B cell (primary cell): ENCODE results near the gene SPECC1L. TPM values are rescaled to one million over a fixed set of nuclear protein-coding genes. Genes with fewer than 3 reads are reported as not detected.

ENCODE experiments used
- ATAC-seq: fragments of 200-7000 bp; cut with Tn5 transposase; one replicate; pipeline ENCODE4 v1.10.0; 2021; ENCODE audit warnings: low read depth, mild to moderate bottlenecking, moderate number of reproducible peaks, moderate library complexity
- CTCF ChIA-PET: fragments of 350-600 bp; sonication (Branson Sonifier 250); formaldehyde crosslinking; loops from one replicate; lab custom pipeline; 2021; ENCODE audit warnings: antibody characterized with exemption, inconsistent platforms; lab: Charles Lee
- POLR2A ChIA-PET: fragments of 350-600 bp; sonication (Branson Sonifier 250); formaldehyde crosslinking; loops from one replicate; lab custom pipeline; 2021; ENCODE audit warnings: antibody characterized with exemption; lab: Charles Lee
- DNase-seq: peaks from one replicate; pipeline ENCODE4 v3.0.0; 2013
- H2AFZ ChIP-seq: 2 replicates; pipeline ENCODE4 v1.6.1; 2012; ENCODE audit warnings: mild to moderate bottlenecking, low read depth, low read length; ENCODE audit not compliant: insufficient read depth, poor library complexity, severe bottlenecking
- H3K27ac ChIP-seq, 2 donors: 1 replicate in 1 of 2; 2 replicates in 1 of 2; pipeline ENCODE4 v1.5.1; 2012 to 2013; ENCODE audit warnings: low read length in 2 of 2, mild to moderate bottlenecking in 2 of 2, moderate library complexity in 1 of 2
- H3K27me3 ChIP-seq, 4 experiments: fragments of 200-600 bp in 1 of 4; sonication (generic) in 1 of 4; replicated peaks in 1 of 4; 1 replicate in 2 of 4; 2 replicates in 2 of 4; pipeline versions ENCODE4 v1.6.1 to v1.7.0; 2013 to 2016; ENCODE audit warnings: low read length in 3 of 4, mild to moderate bottlenecking in 2 of 4, mixed read lengths in 1 of 4, moderate library complexity in 1 of 4; ENCODE audit not compliant: insufficient read depth in 4 of 4, control insufficient read depth in 3 of 4; ENCODE audit errors: control extremely low read depth in 1 of 4
- H3K36me3 ChIP-seq, 2 experiments: replicated peaks in 1 of 2; 1 replicate in 1 of 2; 2 replicates in 1 of 2; pipeline versions ENCODE4 v1.6.1 to v1.7.1; 2013; ENCODE audit warnings: low read length in 1 of 2; ENCODE audit not compliant: insufficient read depth in 2 of 2, control insufficient read depth in 1 of 2; ENCODE audit errors: control extremely low read depth in 1 of 2, extremely low read depth in 1 of 2
- H3K4me1 ChIP-seq, 2 donors: fragments of 200-600 bp in 1 of 2; sonication (generic) in 1 of 2; 1 replicate in 1 of 2; 2 replicates in 1 of 2; pipeline versions ENCODE4 v1.5.1 to v1.6.1; 2013 to 2017; ENCODE audit warnings: low read length in 2 of 2; ENCODE audit not compliant: control insufficient read depth in 2 of 2, insufficient read depth in 2 of 2
- H3K4me2 ChIP-seq: replicated peaks from 2 replicates; pipeline ENCODE3; 2012; ENCODE audit warnings: mild to moderate bottlenecking, low read depth, low read length; ENCODE audit not compliant: poor library complexity, severe bottlenecking
- H3K4me3 ChIP-seq, 5 experiments: fragments of 200-600 bp in 1 of 5; sonication (generic) in 1 of 5; 1 replicate in 3 of 5; 2 replicates in 2 of 5; pipeline versions ENCODE4 v1.5.1 to v1.7.0; 2011 to 2016; ENCODE audit warnings: low read length in 4 of 5, mild to moderate bottlenecking in 4 of 5, low read depth in 2 of 5, control low read depth in 1 of 5, moderate library complexity in 1 of 5; ENCODE audit not compliant: insufficient read depth in 1 of 5; ENCODE audit errors: control extremely low read depth in 1 of 5, extremely low read depth in 1 of 5
- H3K79me2 ChIP-seq: fragments of 200-600 bp; sonication (generic); one replicate; pipeline ENCODE4 v1.6.0; 2016; ENCODE audit warnings: low read length; ENCODE audit not compliant: control insufficient read depth, insufficient read depth
- H3K9ac ChIP-seq: fragments of 200-600 bp; sonication (generic); 2 replicates; pipeline ENCODE4 v1.6.1; 2017; ENCODE audit warnings: mild to moderate bottlenecking, low read length, moderate library complexity
- H3K9me3 ChIP-seq, 3 donors: one replicate each; pipeline versions ENCODE4 v1.6.1 to v1.7.1; 2013; ENCODE audit warnings: low read length in 2 of 3; ENCODE audit not compliant: control insufficient read depth in 2 of 3, insufficient read depth in 1 of 3; ENCODE audit errors: control extremely low read depth in 1 of 3
- H4K20me1 ChIP-seq: 2 replicates; pipeline ENCODE4 v1.6.0; 2012; ENCODE audit warnings: mild to moderate bottlenecking, low read length; ENCODE audit not compliant: insufficient read depth, control insufficient read depth, poor library complexity, severe bottlenecking
- H3K27ac Mint-ChIP-seq: one replicate; pipeline ENCODE4 v1.8.0; 2021; ENCODE audit warnings: mixed read lengths
- H3K27me3 Mint-ChIP-seq: one replicate; pipeline ENCODE4 v1.8.0; 2021; ENCODE audit warnings: mixed read lengths
- H3K4me1 Mint-ChIP-seq: one replicate; pipeline ENCODE4 v1.8.0; 2021; ENCODE audit warnings: mixed read lengths
- H3K4me3 Mint-ChIP-seq: one replicate; pipeline ENCODE4 v1.8.0; 2021; ENCODE audit warnings: mixed read lengths
- H3K9me3 Mint-ChIP-seq: one replicate; pipeline ENCODE4 v1.8.0; 2022; ENCODE audit warnings: mixed read lengths; ENCODE audit not compliant: insufficient read depth
- EZH2 ChIP-seq: IDR thresholded peaks from 2 replicates; pipeline ENCODE4 v1.6.1; 2012; ENCODE audit warnings: borderline replicate concordance, low read depth, mild to moderate bottlenecking, moderate library complexity, low read length; ENCODE audit not compliant: insufficient read depth, poor library complexity, severe bottlenecking
- WGBS: methylation state at CpG from one replicate; pipeline ENCODE4 v1.1.5; 2013; ENCODE audit warnings: missing lambda C conversion rate; ENCODE audit not compliant: insufficient coverage; 5-methylcytosine and 5-hydroxymethylcytosine counted together
- intact Hi-C: fragments of 100-400 bp; cut with micrococcal nuclease; formaldehyde crosslinking; loops from one replicate; pipeline ENCODE4 v1.10.0; 2022
- polyA plus RNA-seq: library from polyadenylated mRNA; depleted of rRNA; stranded (reverse); fragments of >200 nt; gene quantifications from 2 replicates; pipeline ENCODE4 v1.2.3, GENCODE V29; 2012
- total RNA-seq, 2 donors: library from RNA; stranded (reverse); fragments of 120-200 nt in 1 of 2; gene quantifications; 1 replicate in 1 of 2; 2 replicates in 1 of 2; pipeline versions ENCODE4 v1.2.3 to v1.2.4, GENCODE V29; 2013 to 2022
- TF ChIP-seq, protein P1 (sequence below): fragments of 200-600 bp; IDR thresholded peaks from one replicate; pipeline ENCODE4 v1.8.0; 2022; ENCODE audit warnings: antibody characterized with exemption, mild to moderate bottlenecking

SPECC1L gene
- total and polyA plus RNA-seq, 2 donors (not counting 1 experiment from before 2014, with no cell fraction given): 14.4 to 85.3 TPM

DNA sequence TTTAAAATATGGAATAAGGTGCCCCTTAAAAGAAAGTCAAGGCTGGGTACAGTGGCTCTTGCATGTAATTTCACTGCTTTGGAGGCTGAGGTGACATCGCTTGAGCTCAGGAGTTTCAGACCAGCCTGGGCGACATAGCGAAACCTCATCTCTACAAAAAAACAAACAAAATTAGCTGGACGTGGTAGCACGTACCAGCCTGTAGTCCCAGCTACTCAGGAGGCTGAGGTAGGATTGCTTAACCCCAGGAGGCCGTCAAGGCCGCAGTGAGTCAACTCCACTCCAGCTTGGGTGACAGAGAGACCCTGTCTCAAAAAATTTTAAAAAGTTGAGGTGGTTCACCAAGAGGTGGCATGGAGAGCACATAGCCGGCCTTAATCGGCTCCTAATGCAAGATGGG is 139.1 kb downstream of the SPECC1L start:
- no peak overlapping the region for H3K27ac ChIP-seq
- Mint-ChIP-seq H3K4me1 (peaks cover 4% of the 10 kb centered on the region), H3K27me3 (no peaks in the 10 kb centered on the region), H3K4me3 (no peak overlapping the region), H3K9me3 (no peaks in the 10 kb centered on the region), H3K27ac (no peak overlapping the region)
- peaks cover 9% of the 10 kb centered on the region for H3K79me2 ChIP-seq
- no peak for TF ChIP-seq EZH2
- TF ChIP-seq, protein P1, sequence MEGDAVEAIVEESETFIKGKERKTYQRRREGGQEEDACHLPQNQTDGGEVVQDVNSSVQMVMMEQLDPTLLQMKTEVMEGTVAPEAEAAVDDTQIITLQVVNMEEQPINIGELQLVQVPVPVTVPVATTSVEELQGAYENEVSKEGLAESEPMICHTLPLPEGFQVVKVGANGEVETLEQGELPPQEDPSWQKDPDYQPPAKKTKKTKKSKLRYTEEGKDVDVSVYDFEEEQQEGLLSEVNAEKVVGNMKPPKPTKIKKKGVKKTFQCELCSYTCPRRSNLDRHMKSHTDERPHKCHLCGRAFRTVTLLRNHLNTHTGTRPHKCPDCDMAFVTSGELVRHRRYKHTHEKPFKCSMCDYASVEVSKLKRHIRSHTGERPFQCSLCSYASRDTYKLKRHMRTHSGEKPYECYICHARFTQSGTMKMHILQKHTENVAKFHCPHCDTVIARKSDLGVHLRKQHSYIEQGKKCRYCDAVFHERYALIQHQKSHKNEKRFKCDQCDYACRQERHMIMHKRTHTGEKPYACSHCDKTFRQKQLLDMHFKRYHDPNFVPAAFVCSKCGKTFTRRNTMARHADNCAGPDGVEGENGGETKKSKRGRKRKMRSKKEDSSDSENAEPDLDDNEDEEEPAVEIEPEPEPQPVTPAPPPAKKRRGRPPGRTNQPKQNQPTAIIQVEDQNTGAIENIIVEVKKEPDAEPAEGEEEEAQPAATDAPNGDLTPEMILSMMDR: no peak
- DNase-seq (no peak), ATAC-seq (no peak)
- 95% methylated on average over 5 of the region's 9 CpGs for WGBS
- no peaks in the 10 kb centered on the region for H3K9me3 ChIP-seq
- intact Hi-C loops: no loop called here
- H3K4me2 ChIP-seq: no peak overlapping the region
- peaks cover 0 to 11% of the 10 kb centered on the region in 2 donors for H3K4me1 ChIP-seq
- H4K20me1 ChIP-seq: no peaks in the 10 kb centered on the region
- H3K9ac ChIP-seq: no peak overlapping the region
- ChIA-PET CTCF (interaction anchor here (0.6 to 0.9 kb wide), 2 partner anchors 18 to 94 kb away, joined by 3 read pairs; partner anchors contain the start of gene ADORA2A), POLR2A (no interaction called here)
- H3K36me3 ChIP-seq: peaks cover 3 to 55% of the 10 kb centered on the region in 2 experiments
- no peaks in the 10 kb centered on the region for H3K27me3 ChIP-seq
- H2AFZ ChIP-seq: no peak overlapping the region
- no peak overlapping the region for H3K4me3 ChIP-seq

GRCh38 chr22:24410110-24410856 is 139.7 kb downstream of the SPECC1L start:
- no peak overlapping the region for H3K27ac ChIP-seq
- DNase-seq: no peak

More at GRCh38 chr22:24410110-24410856, 139.7 kb downstream of the SPECC1L start:
- peaks cover 9% of the 10 kb centered on the region for H3K79me2 ChIP-seq
- no peak overlapping the region for H3K4me3 ChIP-seq
- H3K36me3 ChIP-seq: peaks cover 3 to 52% of the 10 kb centered on the region in 2 experiments
- H3K9me3 ChIP-seq: no peaks in the 10 kb centered on the region
- intact Hi-C loops: no loop called here
- H3K9ac ChIP-seq: no peak overlapping the region
- no peak overlapping the region for H3K4me2 ChIP-seq
- no peak for ATAC-seq
- H2AFZ ChIP-seq: no peak overlapping the region
- Mint-ChIP-seq H3K27ac (peak overlapping the region; percentile 68), H3K9me3 (no peaks in the 10 kb centered on the region), H3K4me3 (no peak overlapping the region), H3K4me1 (peaks cover 4% of the 10 kb centered on the region), H3K27me3 (no peaks in the 10 kb centered on the region)
- H3K27me3 ChIP-seq: no peaks in the 10 kb centered on the region
- ChIA-PET CTCF (interaction anchor here (0.6 kb wide), 1 partner anchor 17 kb away, joined by 3 read pairs; the partner anchor contains the start of gene ADORA2A), POLR2A (interaction anchor here (0.6 kb wide), 1 partner anchor 46 kb away, joined by 5 read pairs; no protein-coding TSS in a partner anchor)
- peaks cover 0 to 7% of the 10 kb centered on the region in 2 donors for H3K4me1 ChIP-seq
- TF ChIP-seq, protein P1: no peak
- no peak for TF ChIP-seq EZH2
- 92% methylated on average over 4 of the region's 8 CpGs for WGBS
- H4K20me1 ChIP-seq: no peaks in the 10 kb centered on the region
